ENCODE results near the gene GPHN.
A peak's percentile ranks its signal among the peaks of the same experiment; 100 is the strongest.
"Not testable (repeated sequence)": the region's sequence is repeated elsewhere in the genome, so short reads cannot be mapped to it uniquely, and the experiment has no call there.

GPHN gene

DNA sequence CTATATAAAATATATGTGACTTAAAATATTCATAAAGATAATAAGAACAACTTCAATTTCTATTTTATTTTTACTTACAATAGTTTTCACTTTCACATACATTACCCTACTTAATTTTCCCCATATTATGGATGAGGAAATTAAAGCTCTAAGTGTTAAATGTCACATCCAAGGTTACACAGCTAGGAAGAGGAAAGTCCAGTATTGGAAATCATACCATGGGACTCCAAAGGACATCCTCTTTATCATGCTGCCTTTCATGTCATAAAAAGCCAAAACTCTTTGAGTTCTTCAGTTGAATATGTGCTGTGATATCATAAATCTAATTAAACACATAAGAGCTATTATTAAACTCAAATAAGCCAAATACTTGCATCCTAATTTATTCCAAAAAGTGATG, 508.9 kb downstream of the GPHN start:
- TF ChIP-seq Cebpa-rat (IDR thresholded peaks at IDR 0.05): no peak
- Histone ChIP-seq H3K27ac (no peak overlapping the region), H3K9ac (no peak overlapping the region), H4K20me1 (no peaks in the 10 kb centered on the region), H3K4me2 (no peak overlapping the region), H3K9me3 (replicated peaks in 1 of 11) (no peaks in the 10 kb centered on the region), H3K4me3 (no peak overlapping the region), H3K27me3 (no peaks in the 10 kb centered on the region), H3K4me1 (peaks cover 13 to 37% (median 21%) of the 10 kb centered on the region in 10 experiments), H3K36me3 (no peaks in the 10 kb centered on the region)

DNA sequence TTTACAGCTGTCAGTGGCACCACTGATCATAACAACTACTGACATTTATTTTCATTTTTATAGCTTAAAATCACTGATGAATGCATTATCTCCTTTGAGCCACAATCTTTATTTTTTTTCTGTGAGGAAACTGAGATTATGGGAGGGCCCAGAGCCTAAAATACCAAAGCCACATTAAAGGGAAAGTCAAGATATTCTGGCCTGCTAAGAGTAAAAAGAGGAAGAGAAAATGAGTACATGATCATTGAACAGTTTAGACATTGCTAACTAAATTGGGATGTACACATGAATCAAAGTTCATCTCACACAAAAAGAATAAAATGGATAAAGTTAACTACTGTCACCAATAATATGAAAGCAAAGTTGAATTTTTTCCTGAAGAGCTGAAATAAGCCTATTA, 510.8 kb downstream of the GPHN start:
- TF ChIP-seq Cebpa-rat (IDR thresholded peaks at IDR 0.05): no peak
- peak overlapping the region; percentile 42 to 71 (median 59); a peak in 20 of 22 replicates for H3K4me2 ChIP-seq

DNA sequence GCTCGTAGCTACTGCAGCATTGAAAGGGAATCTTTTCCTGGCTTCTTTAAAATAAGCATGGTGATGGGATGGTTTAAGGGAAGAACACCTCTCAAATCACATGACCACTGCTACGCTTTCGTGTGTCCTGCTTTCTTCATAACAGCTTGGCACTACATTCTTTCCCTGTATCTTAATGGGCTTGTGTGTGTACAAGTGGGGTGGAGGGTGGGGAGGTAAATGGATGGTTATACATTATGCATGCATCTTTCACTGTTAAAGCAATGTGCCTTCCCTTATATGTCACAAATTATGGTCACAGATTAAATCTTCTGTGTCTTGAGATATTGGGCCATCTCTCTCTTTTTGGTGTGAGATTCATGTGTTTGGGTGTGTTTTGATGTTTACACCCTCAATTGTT, 511.8 kb downstream of the GPHN start:
- Histone ChIP-seq H4K20me1 (no peaks in the 10 kb centered on the region), H3K27ac (no peak overlapping the region), H3K4me3 (no peak overlapping the region), H3K9me3 (replicated peaks in 1 of 11) (peaks cover 4 to 7% (median 6%) of the 10 kb centered on the region in 11 experiments; a peak in 10 of 22 replicates), H3K36me3 (peaks cover 0 to 6% (median 0%) of the 10 kb centered on the region in 11 experiments; a peak in 1 of 22 replicates), H3K27me3 (no peaks in the 10 kb centered on the region), H3K4me1 (peaks cover 13 to 37% (median 21%) of the 10 kb centered on the region in 10 experiments), H3K4me2 (peak overlapping the region in 8 of 11 experiments; percentile 3 to 71 (median 58); a peak in 9 of 22 replicates), H3K9ac (no peak overlapping the region)
- no peak for TF ChIP-seq Cebpa-rat (IDR thresholded peaks at IDR 0.05)

More for the DNA sequence above, 510.8 kb downstream of the GPHN start:
- no peak overlapping the region for H3K4me3 ChIP-seq
- no peaks in the 10 kb centered on the region for H3K9me3 ChIP-seq (replicated peaks in 1 of 11)
- no peaks in the 10 kb centered on the region for H3K27me3 ChIP-seq
- peaks cover 13 to 37% (median 21%) of the 10 kb centered on the region in 10 experiments for H3K4me1 ChIP-seq
- peak overlapping the region in 3 of 11 experiments; percentile 1 to 33 (median 26); a peak in 4 of 22 replicates for H3K27ac ChIP-seq
- no peaks in the 10 kb centered on the region for H3K36me3 ChIP-seq
- no peaks in the 10 kb centered on the region for H4K20me1 ChIP-seq
- no peak overlapping the region for H3K9ac ChIP-seq

DNA sequence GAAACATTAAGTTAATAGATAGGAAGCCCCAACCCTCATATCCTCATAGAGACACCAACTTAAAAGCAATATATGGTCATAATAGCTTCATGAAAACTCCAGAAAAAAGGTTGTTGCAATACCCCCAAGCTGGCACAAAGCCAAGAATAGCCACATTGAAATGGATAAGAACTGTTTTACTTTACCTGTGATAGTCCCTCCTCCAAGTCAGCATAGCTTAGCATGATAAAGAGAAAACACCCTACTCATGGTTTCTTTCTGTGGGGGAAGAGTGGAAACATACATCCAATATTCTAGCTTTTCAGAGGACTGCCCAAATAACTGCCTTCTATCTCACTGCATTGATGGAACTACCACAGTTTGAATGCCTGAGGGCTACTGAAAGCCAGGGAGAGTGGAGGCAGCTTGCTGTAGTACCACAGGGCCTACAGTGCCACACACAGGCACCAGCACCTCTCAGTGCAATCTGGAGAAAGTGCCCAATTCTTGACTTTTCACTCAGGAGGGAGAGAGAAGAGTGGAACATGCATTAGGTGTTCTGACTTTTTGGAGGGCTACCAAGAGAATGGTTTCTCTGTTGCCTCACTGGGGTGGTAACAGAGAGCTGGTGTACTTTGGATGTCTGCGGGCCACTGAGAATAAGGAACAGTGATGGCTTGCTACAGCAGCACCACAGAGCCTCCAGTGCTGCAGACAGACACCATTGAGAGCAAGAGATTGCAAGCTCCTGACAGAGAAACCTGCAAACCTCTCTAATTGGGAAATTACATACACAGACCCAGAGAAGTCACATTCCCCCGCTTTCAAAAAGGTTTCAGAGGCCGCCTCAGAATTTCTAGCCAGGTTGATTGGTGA, 524.2 kb downstream of the GPHN start:
- Histone ChIP-seq H3K4me3 (no peak overlapping the region), H3K4me1 (no peaks in the 10 kb centered on the region), H3K27me3 (no peaks in the 10 kb centered on the region), H3K27ac (no peak overlapping the region), H3K4me2 (no peak overlapping the region), H3K9me3 (replicated peaks in 1 of 11) (peaks cover 14 to 28% (median 21%) of the 10 kb centered on the region in 11 experiments), H3K36me3 (peaks cover 0 to 21% (median 4%) of the 10 kb centered on the region in 11 experiments; a peak in 4 of 22 replicates), H3K9ac (no peak overlapping the region), H4K20me1 (no peaks in the 10 kb centered on the region)
- no peak for TF ChIP-seq Cebpa-rat (IDR thresholded peaks at IDR 0.05)

DNA sequence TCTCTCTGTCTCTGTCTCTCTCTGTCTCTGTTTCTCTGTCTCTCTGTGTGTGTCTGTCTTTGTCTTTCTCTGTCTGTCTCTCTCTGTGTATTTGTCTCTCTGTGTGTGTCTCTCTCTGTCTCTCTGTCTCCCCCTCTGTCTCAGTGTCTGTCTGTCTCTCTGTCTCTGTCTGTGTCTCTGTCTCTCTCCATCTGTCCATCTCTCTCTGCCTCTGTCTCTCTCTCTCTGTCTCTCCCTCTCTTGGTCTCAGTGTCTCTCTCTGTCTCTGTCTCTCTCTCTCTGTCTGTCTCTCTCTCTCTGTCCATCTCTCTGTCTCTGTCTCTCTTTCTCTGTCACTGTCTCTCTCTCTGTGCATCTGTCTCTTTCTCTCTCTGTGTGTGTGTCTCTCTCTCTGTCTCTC, 537.5 kb downstream of the GPHN start:
- Histone ChIP-seq H3K9ac (no peak overlapping the region), H4K20me1 (no peaks in the 10 kb centered on the region), H3K4me1 (no peaks in the 10 kb centered on the region), H3K4me2 (no peak overlapping the region), H3K36me3 (peaks cover 0 to 1% (median 0%) of the 10 kb centered on the region in 11 experiments; a peak in 2 of 22 replicates), H3K27ac (no peak overlapping the region), H3K4me3 (no peak overlapping the region), H3K9me3 (replicated peaks in 1 of 11) (peaks cover 0 to 12% (median 5%) of the 10 kb centered on the region in 11 experiments; a peak in 10 of 22 replicates), H3K27me3 (no peaks in the 10 kb centered on the region)
- TF ChIP-seq Cebpa-rat (IDR thresholded peaks at IDR 0.05): no peak

DNA sequence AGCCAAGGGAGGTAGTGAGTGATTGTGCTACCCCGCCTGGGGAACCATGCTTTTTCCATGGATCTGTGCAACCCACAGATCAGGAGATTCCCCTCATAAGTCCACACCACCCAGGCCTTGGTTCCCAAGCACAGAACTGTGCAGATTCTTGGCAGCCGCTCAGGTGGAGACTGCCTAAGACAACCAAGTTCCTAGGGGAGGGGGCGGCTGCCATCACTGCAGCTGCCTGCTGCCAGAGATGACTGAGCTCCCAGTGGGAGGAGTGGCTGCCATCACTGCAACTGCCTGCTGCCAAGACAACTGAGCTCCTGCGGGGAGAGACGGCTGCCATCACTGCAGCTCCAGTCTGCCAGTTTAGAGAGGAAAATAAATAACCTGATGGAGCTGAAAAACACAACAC, 542.9 kb downstream of the GPHN start:
- no peak overlapping the region for H3K27ac ChIP-seq
- no peaks in the 10 kb centered on the region for H3K27me3 ChIP-seq
- H3K4me3 ChIP-seq: no peak overlapping the region
- H3K4me1 ChIP-seq: no peaks in the 10 kb centered on the region
- no peaks in the 10 kb centered on the region for H4K20me1 ChIP-seq
- peaks cover 13 to 32% (median 23%) of the 10 kb centered on the region in 11 experiments for H3K9me3 ChIP-seq (replicated peaks in 1 of 11)
- H3K4me2 ChIP-seq: no peak overlapping the region
- no peak for TF ChIP-seq Cebpa-rat (IDR thresholded peaks at IDR 0.05)
- peaks cover 0 to 9% (median 6%) of the 10 kb centered on the region in 11 experiments; a peak in 6 of 22 replicates for H3K36me3 ChIP-seq
- no peak overlapping the region for H3K9ac ChIP-seq

DNA sequence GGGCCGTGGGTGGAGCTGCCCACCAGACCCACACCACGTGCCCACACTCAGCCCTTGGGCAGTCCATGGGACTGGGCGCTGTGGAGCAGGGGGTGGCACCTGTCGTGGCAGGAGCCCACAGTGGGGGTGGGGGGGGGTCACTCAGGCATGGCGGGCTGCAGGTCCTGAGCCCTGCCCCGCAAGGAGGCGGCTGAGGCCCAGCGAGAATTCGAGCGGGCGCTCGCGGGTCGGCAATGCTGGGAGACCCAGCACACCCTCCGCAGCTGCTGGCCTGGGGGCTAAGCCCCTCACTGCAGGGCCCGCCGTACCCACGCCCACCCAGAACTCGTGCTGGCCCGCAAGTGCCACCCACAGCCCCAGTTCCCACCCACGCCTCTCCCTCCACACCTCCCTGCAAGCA, 548.7 kb downstream of the GPHN start:
- Histone ChIP-seq H3K4me3 (no peak overlapping the region), H3K9ac (no peak overlapping the region), H3K27ac (no peak overlapping the region), H3K4me2 (no peak overlapping the region), H3K9me3 (replicated peaks in 1 of 11) (peaks cover 14 to 32% (median 26%) of the 10 kb centered on the region in 11 experiments; a peak in 21 of 22 replicates), H3K4me1 (no peaks in the 10 kb centered on the region), H3K27me3 (no peaks in the 10 kb centered on the region), H3K36me3 (no peaks in the 10 kb centered on the region), H4K20me1 (no peaks in the 10 kb centered on the region)
- TF ChIP-seq Cebpa-rat (IDR thresholded peaks at IDR 0.05): no peak

DNA sequence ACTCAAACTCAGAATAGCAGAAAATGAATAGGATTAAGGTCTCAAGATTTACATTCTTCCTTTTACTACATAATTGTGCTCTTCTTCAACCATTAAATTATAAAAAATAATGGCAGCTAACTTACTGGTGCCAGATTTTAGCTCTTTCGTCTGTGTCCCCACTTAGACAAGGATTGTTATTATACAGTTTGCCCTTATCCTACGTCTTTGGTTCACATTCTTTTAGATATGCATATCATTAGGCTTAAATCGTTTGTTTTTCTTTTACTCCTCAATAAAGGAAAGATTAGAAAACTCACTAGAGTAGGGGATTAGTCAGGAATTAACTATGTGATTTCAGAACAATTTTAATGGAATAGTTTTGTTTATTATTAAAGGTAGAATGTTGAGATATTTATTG, 551.6 kb downstream of the GPHN start:
- no peaks in the 10 kb centered on the region for H3K4me1 ChIP-seq
- TF ChIP-seq Cebpa-rat (IDR thresholded peaks at IDR 0.05): no peak

DNA sequence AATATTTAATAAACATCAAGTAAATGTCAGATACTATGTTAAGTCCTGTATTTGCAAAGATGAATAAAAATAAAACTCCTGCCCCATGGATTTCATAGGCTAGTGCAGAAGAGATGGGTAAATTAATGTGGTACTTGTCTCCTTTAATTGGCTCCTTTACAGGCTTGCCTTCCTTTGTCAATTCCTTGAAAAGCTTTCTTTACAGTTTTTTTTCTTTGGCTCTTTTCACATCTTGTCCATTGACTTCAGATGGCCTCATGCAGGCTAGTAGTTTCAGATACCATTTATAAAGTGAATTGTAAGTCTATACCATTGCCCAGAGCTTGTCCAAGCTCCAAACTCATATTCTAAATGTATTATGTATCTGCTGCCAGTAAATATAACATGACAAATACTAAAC, 552.6 kb downstream of the GPHN start:
- H3K9me3 ChIP-seq (replicated peaks in 1 of 11): peaks cover 7 to 16% (median 13%) of the 10 kb centered on the region in 11 experiments; a peak in 16 of 22 replicates
- no peaks in the 10 kb centered on the region for H4K20me1 ChIP-seq
- no peak overlapping the region for H3K27ac ChIP-seq
- no peak overlapping the region for H3K4me3 ChIP-seq
- no peak overlapping the region for H3K9ac ChIP-seq
- H3K4me2 ChIP-seq: no peak overlapping the region
- no peaks in the 10 kb centered on the region for H3K27me3 ChIP-seq
- no peaks in the 10 kb centered on the region for H3K36me3 ChIP-seq
- H3K4me1 ChIP-seq: no peaks in the 10 kb centered on the region
- TF ChIP-seq Cebpa-rat (IDR thresholded peaks at IDR 0.05): no peak

More for the DNA sequence above, 551.6 kb downstream of the GPHN start:
- H3K9ac ChIP-seq: no peak overlapping the region
- H4K20me1 ChIP-seq: no peaks in the 10 kb centered on the region
- H3K36me3 ChIP-seq: no peaks in the 10 kb centered on the region
- H3K9me3 ChIP-seq (replicated peaks in 1 of 11): peaks cover 7 to 21% (median 13%) of the 10 kb centered on the region in 11 experiments; a peak in 16 of 22 replicates
- no peak overlapping the region for H3K4me2 ChIP-seq
- H3K27ac ChIP-seq: no peak overlapping the region
- H3K27me3 ChIP-seq: no peaks in the 10 kb centered on the region
- H3K4me3 ChIP-seq: no peak overlapping the region

DNA sequence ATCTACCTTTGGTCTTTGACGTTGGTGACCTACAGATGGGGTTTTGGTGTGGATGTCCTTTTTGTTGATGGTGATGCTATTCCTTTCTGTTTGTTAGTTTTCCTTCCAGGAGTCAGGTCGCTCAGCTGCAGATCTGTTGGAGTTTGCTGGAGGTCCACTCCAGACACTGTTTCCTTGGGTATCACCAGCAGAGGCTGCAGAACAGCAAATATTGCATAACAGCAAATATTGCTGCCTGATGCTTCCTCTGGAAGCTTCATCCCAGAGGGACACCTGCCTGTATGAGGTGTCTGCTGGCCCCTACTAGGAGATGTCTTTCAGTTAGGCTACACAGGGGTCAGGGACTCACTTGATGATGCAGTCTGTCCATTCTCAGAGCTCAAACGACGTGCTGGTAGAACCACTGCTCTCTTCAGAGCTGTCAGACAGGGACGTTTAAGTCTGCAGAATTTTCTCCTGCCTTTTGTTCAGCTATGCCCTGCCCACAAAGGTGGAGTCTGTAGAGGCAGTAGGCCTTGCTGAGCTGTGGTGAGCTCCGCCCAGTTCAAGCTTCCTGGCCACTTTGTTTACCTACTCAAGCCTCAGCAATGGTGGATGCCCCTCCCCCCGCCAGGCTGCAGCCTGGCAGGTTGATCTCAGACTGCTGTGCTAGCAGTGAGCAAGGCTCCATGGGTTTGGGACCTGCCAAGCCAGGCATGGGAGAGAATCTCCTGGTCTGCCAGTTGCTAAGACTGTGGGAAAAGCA, 559.3 kb downstream of the GPHN start:
- H3K27ac ChIP-seq; H3K9ac ChIP-seq; H3K36me3 ChIP-seq; H3K27me3 ChIP-seq; H3K4me2 ChIP-seq; H3K4me1 ChIP-seq; H4K20me1 ChIP-seq; H3K4me3 ChIP-seq; H3K9me3 ChIP-seq (replicated peaks in 1 of 11): not testable (repeated sequence)
